Measurements from ENCODE around the gene SDHAF2.
"Not testable (repeated sequence)": the region's sequence is repeated elsewhere in the genome, so short reads cannot be mapped to it uniquely, and the experiment has no call there.

The SDHAF2 gene

GRCh38 chr11:61476371-61476770, 46.4 kb downstream of the SDHAF2 start:
- no peak for DNase-seq (ENCODE audit: low spot score)

- DNase-seq (ENCODE audit: low spot score): no peak
Measured at GRCh38 chr11:61477126-61477525, 47.2 kb downstream of the SDHAF2 start.

GRCh38 chr11:61477727-61478148, 47.8 kb downstream of the SDHAF2 start:
- no peak for DNase-seq (ENCODE audit: low spot score)

GRCh38 chr11:61479360-61480058, 49.6 kb downstream of the SDHAF2 start:
- not testable (repeated sequence) for DNase-seq (ENCODE audit: low spot score)

GRCh38 chr11:61480261-61480993, 50.5 kb downstream of the SDHAF2 start:
- DNase-seq (ENCODE audit: low spot score): no peak

- no peak for DNase-seq (ENCODE audit: low spot score)
Measured at GRCh38 chr11:61480994-61481335, 51.0 kb downstream of the SDHAF2 start.

- no peak for DNase-seq (ENCODE audit: low spot score)
Measured at GRCh38 chr11:61481806-61482205, 51.9 kb downstream of the SDHAF2 start.

- DNase-seq (ENCODE audit: low spot score): no peak
Measured at GRCh38 chr11:61482513-61482912, 52.6 kb downstream of the SDHAF2 start.

GRCh38 chr11:61484541-61484940, 54.6 kb downstream of the SDHAF2 start:
- DNase-seq (ENCODE audit: low spot score): no peak

- no peak for DNase-seq (ENCODE audit: low spot score)
Measured at GRCh38 chr11:61485080-61485479, 55.2 kb downstream of the SDHAF2 start.

GRCh38 chr11:61486011-61486620, 56.2 kb downstream of the SDHAF2 start:
- DNase-seq (ENCODE audit: low spot score): no peak

- no peak for DNase-seq (ENCODE audit: low spot score)
Measured at GRCh38 chr11:61486779-61487178, 56.9 kb downstream of the SDHAF2 start.

GRCh38 chr11:61487342-61488025, 57.6 kb downstream of the SDHAF2 start:
- no peak for DNase-seq (ENCODE audit: low spot score)

GRCh38 chr11:61488651-61489291, 58.8 kb downstream of the SDHAF2 start:
- DNase-seq (ENCODE audit: low spot score): no peak

GRCh38 chr11:61489833-61490721, 60.2 kb downstream of the SDHAF2 start:
- DNase-seq (ENCODE audit: low spot score): no peak

- DNase-seq (ENCODE audit: low spot score): no peak
Measured at GRCh38 chr11:61491736-61492395, 61.9 kb downstream of the SDHAF2 start.

GRCh38 chr11:61494381-61494961, 64.5 kb downstream of the SDHAF2 start:
- no peak for DNase-seq (ENCODE audit: low spot score)

GRCh38 chr11:61495801-61496601, 66.1 kb downstream of the SDHAF2 start:
- no peak for DNase-seq (ENCODE audit: low spot score)
